ENCODE measurements around the gene CDH13. TPM values are rescaled to one million over a fixed set of nuclear protein-coding genes. Genes with fewer than 3 reads are reported as not detected.

Gene CDH13
- total and polyA plus RNA-seq, 2 experiments from 2014 or later = 2.9 to 4.8 TPM

GRCh38 chr16:82695806-82696205 is 69.0 kb downstream of the CDH13 start:
- DNase-seq (ENCODE audit: low read depth in 1 of 2, low spot score in 1 of 2) = peak in 1 of 2 donors; percentile 12
- Histone ChIP-seq H3K36me3 (no peaks in the 10 kb centered on the region), H3K9me3 (ENCODE audit: low read depth) (no peaks in the 10 kb centered on the region), H3K27me3 (no peaks in the 10 kb centered on the region), H3K4me3 (no peak overlapping the region), H3K4me1 (ENCODE audit: low read depth) (no peaks in the 10 kb centered on the region), H3K27ac (no peak overlapping the region)
- no peak for TF ChIP-seq CTCF (IDR thresholded peaks at IDR 0.05; ENCODE audit: low read depth, low read length)

GRCh38 chr16:82699260-82699659 is 72.5 kb downstream of the CDH13 start:
- H3K4me3 ChIP-seq = no peak overlapping the region
- no peaks in the 10 kb centered on the region for H3K27me3 ChIP-seq
- no peak for DNase-seq (ENCODE audit: low read depth in 1 of 2, low spot score in 1 of 2)
- H3K4me1 ChIP-seq (ENCODE audit: low read depth) = peaks cover 7% of the 10 kb centered on the region
- H3K9me3 ChIP-seq (ENCODE audit: low read depth) = no peaks in the 10 kb centered on the region
- no peak for TF ChIP-seq CTCF (IDR thresholded peaks at IDR 0.05; ENCODE audit: low read depth, low read length)
- H3K36me3 ChIP-seq = no peaks in the 10 kb centered on the region
- H3K27ac ChIP-seq = no peak overlapping the region

- peaks cover 7% of the 10 kb centered on the region for H3K4me1 ChIP-seq (ENCODE audit: low read depth)
- no peaks in the 10 kb centered on the region for H3K27me3 ChIP-seq
- no peaks in the 10 kb centered on the region for H3K36me3 ChIP-seq
- TF ChIP-seq CTCF (IDR thresholded peaks at IDR 0.05; ENCODE audit: low read depth, low read length) = no peak
- H3K9me3 ChIP-seq (ENCODE audit: low read depth) = no peaks in the 10 kb centered on the region
- no peak overlapping the region for H3K4me3 ChIP-seq
- peak in 1 of 2 donors; percentile 94 for DNase-seq (ENCODE audit: low read depth in 1 of 2, low spot score in 1 of 2)
- H3K27ac ChIP-seq = no peak overlapping the region
These were observed 73.1 kb downstream of the CDH13 start for GRCh38 chr16:82699711-82700495.

GRCh38 chr16:82700541-82701235 is 73.9 kb downstream of the CDH13 start:
- H3K36me3 ChIP-seq = no peaks in the 10 kb centered on the region
- TF ChIP-seq CTCF (IDR thresholded peaks at IDR 0.05; ENCODE audit: low read depth, low read length) = no peak
- peaks cover 7% of the 10 kb centered on the region for H3K4me1 ChIP-seq (ENCODE audit: low read depth)
- no peaks in the 10 kb centered on the region for H3K27me3 ChIP-seq
- H3K4me3 ChIP-seq = no peak overlapping the region
- no peaks in the 10 kb centered on the region for H3K9me3 ChIP-seq (ENCODE audit: low read depth)
- DNase-seq (ENCODE audit: low read depth in 1 of 2, low spot score in 1 of 2) = peak in 1 of 2 donors; percentile 86
- H3K27ac ChIP-seq = no peak overlapping the region

- Histone ChIP-seq H3K36me3 (no peaks in the 10 kb centered on the region), H3K27me3 (no peaks in the 10 kb centered on the region), H3K4me3 (no peak overlapping the region), H3K4me1 (ENCODE audit: low read depth) (peaks cover 7% of the 10 kb centered on the region), H3K9me3 (ENCODE audit: low read depth) (no peaks in the 10 kb centered on the region), H3K27ac (no peak overlapping the region)
- peak in 1 of 2 donors; percentile 61 for DNase-seq (ENCODE audit: low read depth in 1 of 2, low spot score in 1 of 2)
- TF ChIP-seq CTCF (IDR thresholded peaks at IDR 0.05; ENCODE audit: low read depth, low read length) = no peak
These were observed 74.7 kb downstream of the CDH13 start for GRCh38 chr16:82701442-82701955.

Measured in cardiac muscle cell (in vitro differentiated cells and primary cell).